ENCODE data around the gene PRKAR1A.
"Not testable (repeated sequence)": the region's sequence is repeated elsewhere in the genome, so short reads cannot be mapped to it uniquely, and the experiment has no call there.

The PRKAR1A gene

DNA sequence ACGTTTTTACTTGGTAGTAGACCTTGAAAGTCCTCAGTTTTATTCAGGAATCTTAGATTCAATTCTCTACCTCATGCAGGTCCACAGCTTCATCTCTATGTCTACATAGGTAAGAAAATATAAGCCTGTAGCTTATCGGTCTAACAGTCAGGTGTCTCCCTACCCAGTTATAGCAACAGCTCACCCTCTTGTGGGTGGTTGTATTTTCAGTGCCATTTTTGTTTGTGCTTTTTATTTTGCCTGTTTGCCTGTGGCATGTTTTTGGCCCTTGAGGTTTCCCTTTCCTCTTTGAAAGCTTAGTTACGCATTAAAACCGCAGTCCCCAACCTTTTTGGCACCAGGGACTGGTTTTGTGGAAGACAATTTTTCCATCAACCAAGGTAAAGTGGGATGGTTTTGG, 31.3 kb upstream of the PRKAR1A start:
- no peak overlapping the region for H3K4me3 ChIP-seq (ENCODE audit: low read depth, low read length)
- DNase-seq (ENCODE audit: low read depth): no peak
- TF ChIP-seq POLR2A (IDR thresholded peaks at IDR 0.05; ENCODE audit: extremely low read depth, insufficient read length) (no peak), MYC (IDR thresholded peaks at IDR 0.05; ENCODE audit: low read depth, low read length) (no peak)
- TF ChIP-seq, protein P1, sequence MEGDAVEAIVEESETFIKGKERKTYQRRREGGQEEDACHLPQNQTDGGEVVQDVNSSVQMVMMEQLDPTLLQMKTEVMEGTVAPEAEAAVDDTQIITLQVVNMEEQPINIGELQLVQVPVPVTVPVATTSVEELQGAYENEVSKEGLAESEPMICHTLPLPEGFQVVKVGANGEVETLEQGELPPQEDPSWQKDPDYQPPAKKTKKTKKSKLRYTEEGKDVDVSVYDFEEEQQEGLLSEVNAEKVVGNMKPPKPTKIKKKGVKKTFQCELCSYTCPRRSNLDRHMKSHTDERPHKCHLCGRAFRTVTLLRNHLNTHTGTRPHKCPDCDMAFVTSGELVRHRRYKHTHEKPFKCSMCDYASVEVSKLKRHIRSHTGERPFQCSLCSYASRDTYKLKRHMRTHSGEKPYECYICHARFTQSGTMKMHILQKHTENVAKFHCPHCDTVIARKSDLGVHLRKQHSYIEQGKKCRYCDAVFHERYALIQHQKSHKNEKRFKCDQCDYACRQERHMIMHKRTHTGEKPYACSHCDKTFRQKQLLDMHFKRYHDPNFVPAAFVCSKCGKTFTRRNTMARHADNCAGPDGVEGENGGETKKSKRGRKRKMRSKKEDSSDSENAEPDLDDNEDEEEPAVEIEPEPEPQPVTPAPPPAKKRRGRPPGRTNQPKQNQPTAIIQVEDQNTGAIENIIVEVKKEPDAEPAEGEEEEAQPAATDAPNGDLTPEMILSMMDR (IDR thresholded peaks at IDR 0.05; ENCODE audit: low read depth, low read length): no peak
- TF ChIP-seq, protein P2, sequence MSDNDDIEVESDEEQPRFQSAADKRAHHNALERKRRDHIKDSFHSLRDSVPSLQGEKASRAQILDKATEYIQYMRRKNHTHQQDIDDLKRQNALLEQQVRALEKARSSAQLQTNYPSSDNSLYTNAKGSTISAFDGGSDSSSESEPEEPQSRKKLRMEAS (IDR thresholded peaks at IDR 0.05; ENCODE audit: low read depth, low read length): no peak

DNA sequence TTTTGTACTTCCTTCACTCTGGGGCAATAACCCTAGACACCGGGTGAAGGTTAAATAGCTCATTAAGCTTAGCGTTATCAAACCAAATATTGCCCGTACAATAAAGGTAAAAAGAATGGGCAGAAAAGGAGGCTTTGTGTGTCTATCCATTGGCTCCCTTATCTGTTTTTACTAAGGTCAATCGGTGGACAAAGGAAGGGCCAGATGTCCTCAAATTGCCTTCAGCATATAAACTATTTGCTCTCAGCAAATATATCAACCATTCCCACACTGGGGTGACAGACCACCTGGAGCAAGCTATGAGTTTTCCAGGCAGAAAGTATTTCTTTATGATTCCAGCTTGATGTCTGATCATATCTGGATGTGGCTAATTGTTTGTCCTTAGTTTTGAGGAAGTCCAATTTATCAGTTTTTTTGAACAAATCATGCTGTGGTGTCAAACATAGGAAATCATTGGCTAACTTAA, 29.6 kb upstream of the PRKAR1A start:
- DNase-seq (ENCODE audit: low read depth): no peak
- TF ChIP-seq POLR2A (IDR thresholded peaks at IDR 0.05; ENCODE audit: extremely low read depth, insufficient read length): no peak
- no peak overlapping the region for H3K4me3 ChIP-seq (ENCODE audit: low read depth, low read length)

DNA sequence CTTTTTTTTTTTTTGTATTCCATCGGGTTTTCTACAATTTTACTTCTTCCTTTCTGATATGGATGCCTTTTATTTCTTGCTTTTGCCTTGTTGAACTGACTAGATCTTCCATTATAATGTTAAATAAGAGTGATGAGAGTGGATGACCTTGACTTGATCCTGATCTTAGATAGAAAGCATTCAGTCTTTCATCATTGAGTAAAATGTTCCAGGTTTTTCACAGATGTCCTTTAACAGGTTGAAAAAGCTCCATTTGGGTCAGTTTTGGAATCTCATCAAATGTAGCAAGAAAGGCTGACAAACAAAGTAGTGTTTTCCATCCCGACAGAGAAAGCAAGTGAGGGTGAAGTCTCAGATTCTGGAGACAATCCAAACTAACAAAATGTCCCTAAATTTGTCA, 27.8 kb upstream of the PRKAR1A start:
- DNase-seq (ENCODE audit: low read depth): no peak
- no peak overlapping the region for H3K4me3 ChIP-seq (ENCODE audit: low read depth, low read length)
- TF ChIP-seq POLR2A (IDR thresholded peaks at IDR 0.05; ENCODE audit: extremely low read depth, insufficient read length) (no peak), MYC (IDR thresholded peaks at IDR 0.05; ENCODE audit: low read depth, low read length) (no peak)
- TF ChIP-seq, protein P2 (IDR thresholded peaks at IDR 0.05; ENCODE audit: low read depth, low read length): no peak
- TF ChIP-seq, protein P1 (IDR thresholded peaks at IDR 0.05; ENCODE audit: low read depth, low read length): no peak

DNA sequence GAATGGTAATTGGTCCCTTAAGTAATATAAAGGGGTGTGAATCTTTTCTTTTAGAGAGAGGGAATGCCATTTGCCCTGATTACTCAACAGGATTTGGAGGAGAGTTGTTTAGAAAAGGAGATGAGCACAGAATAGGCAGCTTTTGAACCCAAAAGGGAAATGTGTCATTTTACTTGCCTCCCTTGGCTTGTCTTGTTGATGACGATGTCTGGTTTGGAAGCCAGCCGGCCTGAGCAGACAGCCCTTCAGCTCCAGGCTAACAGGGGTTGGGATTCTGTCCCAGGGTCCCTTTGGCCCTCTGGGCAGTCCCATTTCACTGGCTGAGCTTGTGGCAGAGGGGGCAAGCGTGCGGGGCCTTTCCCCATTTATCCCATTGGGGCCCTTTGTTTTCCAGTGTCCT, 22.3 kb upstream of the PRKAR1A start:
- DNase-seq (ENCODE audit: low read depth): no peak
- no peak overlapping the region for H3K4me3 ChIP-seq (ENCODE audit: low read depth, low read length)
- TF ChIP-seq, protein P1 (IDR thresholded peaks at IDR 0.05; ENCODE audit: low read depth, low read length): no peak
- TF ChIP-seq, protein P2 (IDR thresholded peaks at IDR 0.05; ENCODE audit: low read depth, low read length): no peak
- TF ChIP-seq POLR2A (IDR thresholded peaks at IDR 0.05; ENCODE audit: extremely low read depth, insufficient read length) (no peak), MYC (IDR thresholded peaks at IDR 0.05; ENCODE audit: low read depth, low read length) (no peak)

DNA sequence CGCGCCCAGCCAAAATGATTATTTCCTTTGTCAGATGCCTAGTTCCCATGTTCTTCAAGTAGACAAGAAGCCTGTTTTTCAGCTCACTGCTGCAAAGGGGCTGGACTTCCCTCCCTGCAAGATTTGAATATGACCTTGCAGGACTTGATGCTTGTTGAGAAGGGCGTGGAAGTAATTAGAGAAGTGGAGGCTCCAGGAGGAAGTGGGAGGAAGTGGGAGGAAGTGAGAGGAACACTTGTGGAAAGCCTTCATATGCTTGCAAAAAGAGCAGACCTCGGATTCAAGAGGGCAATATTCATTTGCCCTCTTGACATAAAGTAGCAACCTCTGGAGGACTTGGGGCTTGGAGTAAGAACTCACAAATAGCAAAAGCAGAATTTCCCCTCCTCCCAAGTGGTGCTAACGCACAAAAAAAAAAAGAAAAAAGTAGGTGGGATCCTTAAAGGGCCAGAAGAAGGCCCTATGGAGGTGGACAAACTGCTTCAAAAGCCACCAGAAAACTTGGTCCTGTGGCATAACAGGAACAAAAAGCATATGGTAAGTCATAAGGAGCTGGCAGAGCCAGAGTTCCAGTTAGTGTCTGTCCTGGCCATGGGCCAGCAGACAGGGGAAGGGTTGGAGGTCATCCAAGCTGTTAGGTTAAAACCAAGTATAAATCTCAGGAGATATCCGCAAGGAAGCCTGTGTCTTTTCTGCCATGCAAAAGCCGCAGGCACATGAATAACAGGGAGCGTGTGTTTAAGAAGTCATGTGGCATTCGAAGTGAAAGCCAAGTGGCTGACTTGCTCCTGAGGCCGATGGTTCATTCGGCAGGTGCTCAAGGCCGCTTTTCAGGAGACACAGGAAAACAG, 20.6 kb upstream of the PRKAR1A start:
- TF ChIP-seq, protein P2 (IDR thresholded peaks at IDR 0.05; ENCODE audit: low read depth, low read length): no peak
- TF ChIP-seq POLR2A (IDR thresholded peaks at IDR 0.05; ENCODE audit: extremely low read depth, insufficient read length) (no peak), MYC (IDR thresholded peaks at IDR 0.05; ENCODE audit: low read depth, low read length) (no peak)
- TF ChIP-seq, protein P1 (IDR thresholded peaks at IDR 0.05; ENCODE audit: low read depth, low read length): no peak
- H3K4me3 ChIP-seq (ENCODE audit: low read depth, low read length): no peak overlapping the region
- DNase-seq (ENCODE audit: low read depth): peak; percentile 61

DNA sequence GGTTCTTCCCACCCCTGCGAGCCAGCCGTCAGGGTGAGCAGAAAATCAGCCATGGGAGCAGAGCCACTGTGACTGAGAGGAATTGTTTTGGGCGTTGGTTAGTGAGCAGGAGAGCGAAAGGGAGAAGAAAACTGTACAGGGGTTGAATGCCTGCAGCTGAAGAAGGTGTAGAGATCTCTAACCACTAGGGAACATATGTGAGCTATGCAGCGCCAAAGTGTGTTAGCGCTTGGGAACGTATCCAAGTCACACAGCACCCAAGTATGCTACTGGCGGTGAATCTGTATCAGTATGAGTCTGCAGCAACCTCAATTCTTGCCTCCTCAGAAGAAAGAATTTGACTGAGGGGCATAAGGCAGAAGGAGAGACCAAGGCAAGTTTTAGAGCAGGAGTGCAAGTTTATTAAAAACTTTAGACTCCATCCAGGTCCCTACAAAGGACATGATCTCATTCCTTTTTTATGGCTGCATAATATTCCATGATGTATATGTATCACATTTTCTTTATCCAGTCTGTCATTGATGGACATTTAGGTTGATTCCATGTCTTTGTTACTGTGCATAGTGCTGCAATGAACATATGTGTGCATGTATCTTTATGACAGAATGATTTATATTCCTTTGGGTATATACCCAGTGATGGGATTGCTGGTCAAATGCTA, 19.7 kb upstream of the PRKAR1A start:
- DNase-seq (ENCODE audit: low read depth); H3K4me3 ChIP-seq (ENCODE audit: low read depth, low read length): not testable (repeated sequence)
